DOHH2 (cell line): ENCODE results near the gene OSBPL8.

ENCODE experiments used
- H3F3A ChIP-seq: fragments of 200-600 bp; sonication (generic), shearing (Covaris generic); 2 replicates; pipeline ENCODE4 v1.6.0; 2016; ENCODE audit warnings: antibody characterized with exemption, mild to moderate bottlenecking; ENCODE audit not compliant: control insufficient read depth, insufficient read depth
- H3K27ac ChIP-seq: fragments of 200-600 bp; sonication (generic); 2 replicates; pipeline ENCODE4 v1.5.1; 2014; ENCODE audit warnings: low read depth, mild to moderate bottlenecking, low read length, moderate library complexity
- H3K27me3 ChIP-seq: fragments of 200-600 bp; sonication (generic); 2 replicates; pipeline ENCODE4 v1.6.1; 2014; ENCODE audit warnings: mild to moderate bottlenecking, low read length, mixed read lengths; ENCODE audit not compliant: control insufficient read depth
- H3K36me3 ChIP-seq: fragments of 200-600 bp; sonication (generic); 2 replicates; pipeline ENCODE4 v1.6.1; 2014; ENCODE audit warnings: mild to moderate bottlenecking, low read length, moderate library complexity, mixed read lengths; ENCODE audit not compliant: control insufficient read depth
- H3K4me1 ChIP-seq: fragments of 200-600 bp; sonication (generic); 2 replicates; pipeline ENCODE4 v1.6.1; 2014; ENCODE audit warnings: mild to moderate bottlenecking, low read length, mixed read lengths; ENCODE audit not compliant: control insufficient read depth
- H3K4me2 ChIP-seq: fragments of 200-600 bp; sonication (generic); 2 replicates; pipeline ENCODE4 v1.6.0; 2014; ENCODE audit warnings: mild to moderate bottlenecking, low read length, moderate library complexity
- H3K4me3 ChIP-seq: fragments of 200-600 bp; sonication (generic); 2 replicates; pipeline ENCODE4 v1.5.1; 2014; ENCODE audit warnings: mild to moderate bottlenecking, low read length, mixed read lengths
- H3K79me2 ChIP-seq: fragments of 200-600 bp; sonication (generic); 2 replicates; pipeline ENCODE4 v1.6.1; 2014; ENCODE audit warnings: mild to moderate bottlenecking, low read length, mixed read lengths; ENCODE audit not compliant: control insufficient read depth
- H3K9me2 ChIP-seq: fragments of 200-600 bp; sonication (generic); replicated peaks from 2 replicates; pipeline ENCODE4 v1.6.1; 2014; ENCODE audit warnings: mild to moderate bottlenecking, low read length, mixed read lengths; ENCODE audit not compliant: control insufficient read depth
- H3K9me3 ChIP-seq: fragments of 200-600 bp; sonication (generic); 2 replicates; pipeline ENCODE4 v1.6.1; 2014; ENCODE audit warnings: antibody characterized with exemption, low read length, mixed read lengths; ENCODE audit not compliant: control insufficient read depth, insufficient read depth
- H4K20me1 ChIP-seq: fragments of 200-600 bp; sonication (generic); 2 replicates; pipeline ENCODE4 v1.6.0; 2014; ENCODE audit warnings: low read depth, mild to moderate bottlenecking, antibody characterized with exemption, low read length, moderate library complexity; ENCODE audit not compliant: control insufficient read depth, insufficient read depth
- CTCF ChIP-seq: fragments of 200-600 bp; sonication (generic); IDR thresholded peaks from one replicate; pipeline ENCODE4 v1.5.1; 2014; ENCODE audit warnings: antibody characterized with exemption, mild to moderate bottlenecking, low read depth, low read length; ENCODE audit not compliant: poor library complexity, severe bottlenecking
- EZH2phosphoT487 ChIP-seq: fragments of 200-600 bp; sonication (generic); IDR thresholded peaks from 2 replicates; pipeline ENCODE4 v1.6.1; 2017; ENCODE audit warnings: borderline replicate concordance, mild to moderate bottlenecking, antibody characterized with exemption, low read length, moderate library complexity, mixed read lengths

The OSBPL8 gene

GRCh38 chr12:76449016-76449415, 110.6 kb downstream of the OSBPL8 start:
- H3K9me2 ChIP-seq = no peaks in the 10 kb centered on the region
- H4K20me1 ChIP-seq = no peaks in the 10 kb centered on the region
- H3K79me2 ChIP-seq = no peaks in the 10 kb centered on the region
- H3K4me2 ChIP-seq = no peak overlapping the region
- TF ChIP-seq CTCF = no peak
- TF ChIP-seq EZH2phosphoT487 = no peak
- peaks cover 9% of the 10 kb centered on the region for H3K36me3 ChIP-seq
- no peaks in the 10 kb centered on the region for H3K4me1 ChIP-seq
- H3K4me3 ChIP-seq = no peak overlapping the region
- H3K27ac ChIP-seq = no peak overlapping the region
- H3K9me3 ChIP-seq = no peaks in the 10 kb centered on the region
- H3F3A ChIP-seq = no peaks in the 10 kb centered on the region
- no peaks in the 10 kb centered on the region for H3K27me3 ChIP-seq

DNA sequence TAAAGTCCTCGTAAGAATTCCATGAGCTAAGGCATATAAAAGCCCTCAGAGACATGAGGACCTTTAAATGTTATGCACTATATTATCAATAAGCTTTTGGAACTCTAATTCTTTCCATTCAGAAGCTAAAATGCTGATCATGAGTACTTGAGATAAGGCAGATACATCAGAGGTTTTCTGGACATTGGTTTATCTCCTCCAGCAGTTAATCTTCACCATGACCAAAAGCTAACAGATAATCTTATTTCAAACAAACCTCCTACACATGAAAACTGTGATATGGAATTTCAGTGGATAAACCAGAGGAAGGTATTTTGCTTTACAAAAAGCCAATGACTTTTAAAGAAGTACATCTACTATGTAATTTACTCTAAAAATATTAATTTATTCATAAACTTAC, 113.5 kb downstream of the OSBPL8 start:
- Histone ChIP-seq H4K20me1 (no peaks in the 10 kb centered on the region), H3K27ac (no peak overlapping the region), H3K9me3 (no peaks in the 10 kb centered on the region), H3F3A (no peaks in the 10 kb centered on the region), H3K9me2 (no peaks in the 10 kb centered on the region), H3K79me2 (no peaks in the 10 kb centered on the region), H3K36me3 (peaks cover 9% of the 10 kb centered on the region), H3K4me3 (no peak overlapping the region), H3K4me2 (no peak overlapping the region), H3K27me3 (no peaks in the 10 kb centered on the region), H3K4me1 (no peaks in the 10 kb centered on the region)
- TF ChIP-seq CTCF (no peak), EZH2phosphoT487 (no peak)

GRCh38 chr12:76445462-76445861, 114.1 kb downstream of the OSBPL8 start:
- TF ChIP-seq EZH2phosphoT487 = no peak
- TF ChIP-seq CTCF = no peak
- no peaks in the 10 kb centered on the region for H3K9me3 ChIP-seq
- no peak overlapping the region for H3K4me2 ChIP-seq

More at GRCh38 chr12:76445462-76445861, 114.1 kb downstream of the OSBPL8 start:
- Histone ChIP-seq H3K36me3 (peaks cover 9% of the 10 kb centered on the region; the same call in 1 of the 2 replicates), H3K9me2 (no peaks in the 10 kb centered on the region), H3K4me3 (no peak overlapping the region), H4K20me1 (no peaks in the 10 kb centered on the region), H3K79me2 (no peaks in the 10 kb centered on the region), H3K27ac (no peak overlapping the region), H3K27me3 (no peaks in the 10 kb centered on the region), H3K4me1 (no peaks in the 10 kb centered on the region), H3F3A (no peaks in the 10 kb centered on the region)
